ENCODE results near the gene SOAT2.
"Not testable (repeated sequence)": the region's sequence is repeated elsewhere in the genome, so short reads cannot be mapped to it uniquely, and the experiment has no call there.

SOAT2 gene

DNA sequence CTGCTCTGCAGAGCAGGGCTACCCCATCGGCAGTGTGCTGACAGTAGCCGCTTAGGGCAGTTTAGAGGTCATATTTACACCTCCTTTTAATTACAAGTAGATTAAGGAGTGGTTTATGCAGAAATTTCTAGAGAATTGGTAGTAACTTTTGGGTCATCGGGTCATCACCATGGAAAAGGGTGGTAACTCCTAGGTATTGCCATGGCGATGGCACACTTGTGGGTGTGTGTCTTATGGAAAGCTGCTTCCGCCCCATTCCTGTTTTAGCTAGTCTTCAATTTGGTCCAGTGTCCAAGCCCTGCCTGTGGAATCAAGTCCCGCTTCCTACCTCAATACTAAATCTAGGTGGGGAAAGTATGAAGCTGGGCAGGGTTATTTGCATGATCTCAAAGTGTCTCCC is 47.8 kb downstream of the SOAT2 start:
- no peak for TF ChIP-seq POLR2A (IDR thresholded peaks at IDR 0.05; ENCODE audit: low read depth, low read length)
- DNase-seq (ENCODE audit: insufficient read length) (no peak), FAIRE-seq (no peak)

DNA sequence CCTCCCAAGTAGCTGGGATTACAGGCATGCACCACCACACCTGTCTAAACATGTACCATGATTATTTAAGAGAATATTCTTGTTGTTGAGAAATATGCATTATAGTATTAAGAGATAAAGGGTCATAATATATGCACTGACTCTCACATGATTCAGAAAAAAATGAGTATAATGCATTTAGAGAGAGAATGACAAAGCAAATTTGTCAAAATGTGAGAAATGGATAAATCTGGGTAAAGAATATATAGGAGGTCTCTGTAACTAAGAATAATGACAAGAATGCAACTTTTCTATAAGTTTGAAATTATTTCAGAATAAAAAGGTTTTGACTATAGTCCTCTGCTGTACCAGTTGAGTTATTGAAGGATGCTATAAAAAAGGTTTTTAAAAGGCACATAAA is 49.1 kb downstream of the SOAT2 start:
- FAIRE-seq (no peak), DNase-seq (ENCODE audit: insufficient read length) (no peak)

GRCh38 chr12:53159195-53159839 is 56.0 kb downstream of the SOAT2 start:
- DNase-seq (ENCODE audit: insufficient read length) (peak; percentile 92), FAIRE-seq (peak; percentile 90)
- TF ChIP-seq TAF1 (IDR thresholded peaks at IDR 0.05; ENCODE audit: borderline replicate concordance, low read depth, low read length) (no peak), POLR2AphosphoS5 (IDR thresholded peaks at IDR 0.05; ENCODE audit: low read depth, low read length) (no peak), POLR2A (IDR thresholded peaks at IDR 0.05; ENCODE audit: low read depth, low read length) (no peak)

More for the DNA sequence above, 49.1 kb downstream of the SOAT2 start:
- TF ChIP-seq TAF1 (IDR thresholded peaks at IDR 0.05; ENCODE audit: borderline replicate concordance, low read depth, low read length) = no peak
- no peak for TF ChIP-seq POLR2AphosphoS5 (IDR thresholded peaks at IDR 0.05; ENCODE audit: low read depth, low read length)
- no peak for TF ChIP-seq POLR2A (IDR thresholded peaks at IDR 0.05; ENCODE audit: low read depth, low read length)

- DNase-seq (ENCODE audit: insufficient read length) (no peak), FAIRE-seq (no peak)
- TF ChIP-seq TAF1 (IDR thresholded peaks at IDR 0.05; ENCODE audit: borderline replicate concordance, low read depth, low read length) (no peak), POLR2AphosphoS5 (IDR thresholded peaks at IDR 0.05; ENCODE audit: low read depth, low read length) (no peak), POLR2A (IDR thresholded peaks at IDR 0.05; ENCODE audit: low read depth, low read length) (no peak)
Measured at GRCh38 chr12:53160000-53160399, 56.7 kb downstream of the SOAT2 start.

GRCh38 chr12:53160673-53161072 is 57.4 kb downstream of the SOAT2 start:
- TF ChIP-seq POLR2AphosphoS5 (IDR thresholded peaks at IDR 0.05; ENCODE audit: low read depth, low read length) = no peak
- TF ChIP-seq TAF1 (IDR thresholded peaks at IDR 0.05; ENCODE audit: borderline replicate concordance, low read depth, low read length) = no peak
- no peak for TF ChIP-seq POLR2A (IDR thresholded peaks at IDR 0.05; ENCODE audit: low read depth, low read length)
- FAIRE-seq = no peak

DNA sequence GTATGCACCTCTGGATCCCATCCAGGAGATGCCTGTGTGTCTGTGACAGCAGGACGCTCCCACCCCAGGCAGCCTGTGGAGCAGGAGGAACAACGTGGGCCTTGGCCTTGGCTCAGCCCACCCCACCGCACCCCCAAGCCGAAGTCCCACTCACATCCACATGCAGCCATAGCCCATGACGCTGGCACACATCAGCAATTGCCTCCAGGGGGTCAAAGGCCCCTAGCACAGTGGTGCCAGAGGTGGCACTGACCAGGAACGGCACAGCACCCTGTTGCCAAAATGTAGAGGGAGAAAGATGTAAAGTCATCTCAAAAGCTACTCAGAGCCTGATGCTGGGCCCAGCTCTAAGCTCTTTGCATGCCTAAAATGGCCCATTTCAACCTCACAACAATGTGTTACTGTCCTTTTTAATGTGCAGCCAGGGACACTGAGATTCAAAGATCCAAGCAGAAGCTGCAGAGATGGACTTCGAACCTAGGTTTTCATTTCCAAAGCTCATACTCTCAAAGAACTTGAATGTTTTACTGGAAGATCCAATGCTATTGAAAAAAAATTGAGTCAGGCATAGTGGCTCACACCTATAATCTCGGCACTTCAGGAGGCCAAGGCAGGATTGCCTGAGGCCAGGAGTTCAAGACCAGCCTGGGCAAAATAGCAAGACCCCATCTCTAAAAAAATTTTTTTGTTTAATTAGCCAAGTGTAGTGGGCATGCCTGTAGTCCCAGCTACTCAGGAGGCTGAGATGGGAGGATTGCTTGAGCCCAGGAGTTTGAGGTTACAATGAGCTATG is 58.0 kb downstream of the SOAT2 start:
- DNase-seq (ENCODE audit: insufficient read length) = no peak
- no peak for FAIRE-seq
- TF ChIP-seq TAF1 (IDR thresholded peaks at IDR 0.05; ENCODE audit: borderline replicate concordance, low read depth, low read length) = no peak
- TF ChIP-seq POLR2AphosphoS5 (IDR thresholded peaks at IDR 0.05; ENCODE audit: low read depth, low read length) = no peak
- no peak for TF ChIP-seq POLR2A (IDR thresholded peaks at IDR 0.05; ENCODE audit: low read depth, low read length)

More at GRCh38 chr12:53160673-53161072, 57.4 kb downstream of the SOAT2 start:
- DNase-seq (ENCODE audit: insufficient read length) = no peak

DNA sequence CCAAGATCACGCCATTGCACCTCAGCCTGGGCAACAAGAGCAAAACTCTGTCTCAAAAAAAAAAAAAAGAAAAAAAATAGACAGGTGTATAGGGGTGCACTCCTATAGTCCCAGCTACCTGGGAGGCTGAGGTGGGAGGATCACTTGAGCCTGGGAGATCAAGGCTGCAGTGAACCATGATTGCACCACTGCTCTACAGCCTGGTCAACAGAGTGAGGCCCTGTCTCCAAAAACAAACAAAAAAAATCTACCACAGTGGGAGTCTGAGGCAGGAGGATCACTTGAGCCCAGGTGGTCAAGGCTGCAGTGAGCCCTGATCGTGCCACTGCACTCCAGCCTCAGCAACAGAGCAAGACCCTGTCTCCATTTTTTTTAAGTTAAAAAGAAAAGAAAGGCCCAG is 59.7 kb downstream of the SOAT2 start:
- DNase-seq (ENCODE audit: insufficient read length); FAIRE-seq: not testable (repeated sequence)

GRCh38 chr12:53166837-53167236 is 63.6 kb downstream of the SOAT2 start:
- TF ChIP-seq POLR2AphosphoS5 (IDR thresholded peaks at IDR 0.05; ENCODE audit: low read depth, low read length) = no peak
- no peak for TF ChIP-seq POLR2A (IDR thresholded peaks at IDR 0.05; ENCODE audit: low read depth, low read length)
- TF ChIP-seq TAF1 (IDR thresholded peaks at IDR 0.05; ENCODE audit: borderline replicate concordance, low read depth, low read length) = no peak
- no peak for DNase-seq (ENCODE audit: insufficient read length)
- FAIRE-seq = no peak

GRCh38 chr12:53169644-53170043 is 66.4 kb downstream of the SOAT2 start:
- no peak for FAIRE-seq
- TF ChIP-seq TAF1 (IDR thresholded peaks at IDR 0.05; ENCODE audit: borderline replicate concordance, low read depth, low read length) (no peak), POLR2AphosphoS5 (IDR thresholded peaks at IDR 0.05; ENCODE audit: low read depth, low read length) (no peak)
- DNase-seq (ENCODE audit: insufficient read length) = no peak

GRCh38 chr12:53170215-53170614 is 66.9 kb downstream of the SOAT2 start:
- FAIRE-seq = no peak
- no peak for DNase-seq (ENCODE audit: insufficient read length)
- no peak for TF ChIP-seq TAF1 (IDR thresholded peaks at IDR 0.05; ENCODE audit: borderline replicate concordance, low read depth, low read length)
- TF ChIP-seq POLR2A (IDR thresholded peaks at IDR 0.05; ENCODE audit: low read depth, low read length) = no peak
- no peak for TF ChIP-seq POLR2AphosphoS5 (IDR thresholded peaks at IDR 0.05; ENCODE audit: low read depth, low read length)

GRCh38 chr12:53170876-53171724 is 67.8 kb downstream of the SOAT2 start:
- FAIRE-seq = no peak
- TF ChIP-seq POLR2AphosphoS5 (IDR thresholded peaks at IDR 0.05; ENCODE audit: low read depth, low read length) = no peak
- no peak for TF ChIP-seq TAF1 (IDR thresholded peaks at IDR 0.05; ENCODE audit: borderline replicate concordance, low read depth, low read length)
- no peak for TF ChIP-seq POLR2A (IDR thresholded peaks at IDR 0.05; ENCODE audit: low read depth, low read length)
- DNase-seq (ENCODE audit: insufficient read length) = no peak

Measured in GM12892 (cell line).